GM21786 (cell line): Measurements from ENCODE around the gene FAM98C.

ENCODE experiments used
- ATAC-seq: cut with Tn5 transposase; IDR thresholded peaks from one replicate; pipeline ENCODE4 v1.9.1; 2021; ENCODE audit not compliant: unreplicated experiment

Gene FAM98C

DNA sequence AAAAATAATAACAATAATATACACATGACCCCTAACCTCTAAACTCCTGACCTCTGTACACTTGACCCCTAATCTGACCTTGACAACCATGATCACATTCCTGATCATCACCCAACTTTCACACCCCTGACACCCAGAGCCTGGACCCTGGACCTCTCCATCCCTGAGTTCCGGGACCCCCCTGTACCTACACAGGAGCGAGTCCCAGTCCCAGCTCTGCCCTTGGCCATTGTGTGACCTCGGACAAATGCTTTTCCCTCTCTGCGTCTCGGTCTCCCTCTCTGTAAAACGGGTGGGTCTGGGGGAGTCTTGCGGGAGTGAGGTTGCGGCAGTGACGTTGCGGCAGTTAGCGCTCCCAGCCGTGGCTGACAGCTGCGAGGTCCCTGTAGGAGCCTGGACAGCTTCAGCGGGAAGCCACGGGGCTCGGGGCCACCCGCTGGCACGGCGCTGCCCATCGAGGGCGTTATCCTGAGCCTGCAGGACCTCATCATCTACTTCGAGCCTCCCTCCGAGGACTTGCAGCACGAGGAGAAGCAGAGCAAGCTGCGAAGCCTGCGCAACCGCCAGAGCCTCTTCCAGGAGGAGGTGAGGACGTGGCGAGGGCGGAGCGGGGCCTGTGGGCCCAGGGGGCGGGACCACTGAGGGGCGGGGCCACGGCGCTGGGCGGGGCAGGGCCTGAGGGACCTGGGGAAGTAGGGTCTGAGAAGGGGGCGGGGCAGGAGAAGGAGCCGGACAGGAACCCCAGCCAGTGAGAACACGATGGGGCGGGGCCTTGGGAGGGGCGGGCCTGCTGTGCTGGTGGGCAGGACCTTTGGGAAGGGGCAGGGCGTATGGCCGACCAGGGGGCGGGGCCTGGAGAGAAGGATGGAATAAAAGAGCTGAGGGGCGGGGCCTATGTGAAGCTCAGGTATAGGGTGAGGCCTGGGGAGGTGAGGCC is 49.8 kb downstream of the FAM98C start:
- no peak for ATAC-seq

DNA sequence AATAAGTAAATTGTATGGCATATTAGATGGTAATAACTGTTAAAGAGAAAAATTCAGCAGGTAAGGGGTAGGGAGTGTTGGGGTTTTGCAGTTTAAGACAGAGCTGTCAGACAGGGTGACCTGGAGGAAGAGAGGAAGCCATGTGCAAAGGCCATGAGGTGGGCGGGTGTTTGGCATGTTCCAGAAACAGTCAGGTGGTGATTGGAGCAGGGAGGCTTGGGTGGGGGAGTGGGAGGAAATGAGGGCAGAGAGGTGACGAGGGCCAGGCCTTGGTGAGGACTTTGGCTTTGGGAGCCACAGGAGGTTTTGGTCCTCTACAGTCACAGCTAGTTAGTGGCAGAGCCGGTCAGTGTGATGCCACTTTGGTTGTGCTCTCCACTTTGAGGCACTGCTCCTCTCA is 50.7 kb downstream of the FAM98C start:
- no peak for ATAC-seq

DNA sequence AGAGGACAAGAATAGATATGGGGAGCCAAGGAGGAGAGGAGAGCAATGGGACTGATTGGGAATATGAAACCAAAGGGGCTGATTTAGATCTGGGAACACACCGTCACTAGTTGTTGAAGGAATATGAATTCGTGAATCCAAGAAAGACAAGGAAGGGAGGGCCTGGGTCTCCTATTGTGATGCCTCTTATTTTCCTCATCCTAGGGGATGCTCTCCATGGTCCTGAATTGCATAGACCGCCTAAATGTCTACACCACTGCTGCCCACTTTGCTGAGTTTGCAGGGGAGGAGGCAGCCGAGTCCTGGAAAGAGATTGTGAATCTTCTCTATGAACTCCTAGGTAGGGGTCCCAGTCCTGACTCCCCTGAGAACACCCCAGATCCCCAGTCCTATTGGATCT is 52.1 kb downstream of the FAM98C start:
- ATAC-seq, result no peak

DNA sequence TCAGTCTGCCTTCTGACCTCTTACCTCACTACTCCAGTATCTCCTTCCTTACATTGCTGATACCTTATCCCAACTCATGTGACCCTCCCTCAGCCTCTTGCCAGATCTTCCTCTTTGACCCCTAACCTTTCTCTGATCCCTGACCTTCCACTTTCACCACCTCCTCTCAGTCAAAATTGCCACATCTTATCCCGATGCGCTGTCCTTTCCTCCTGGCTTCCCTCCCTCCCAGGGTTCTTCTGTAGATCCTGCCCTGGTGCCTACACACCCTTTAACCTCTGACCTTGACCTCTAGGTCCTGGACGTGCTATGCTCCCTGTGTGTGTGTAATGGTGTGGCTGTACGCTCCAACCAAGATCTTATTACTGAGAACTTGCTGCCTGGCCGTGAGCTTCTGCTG is 54.3 kb downstream of the FAM98C start:
- ATAC-seq, result no peak

DNA sequence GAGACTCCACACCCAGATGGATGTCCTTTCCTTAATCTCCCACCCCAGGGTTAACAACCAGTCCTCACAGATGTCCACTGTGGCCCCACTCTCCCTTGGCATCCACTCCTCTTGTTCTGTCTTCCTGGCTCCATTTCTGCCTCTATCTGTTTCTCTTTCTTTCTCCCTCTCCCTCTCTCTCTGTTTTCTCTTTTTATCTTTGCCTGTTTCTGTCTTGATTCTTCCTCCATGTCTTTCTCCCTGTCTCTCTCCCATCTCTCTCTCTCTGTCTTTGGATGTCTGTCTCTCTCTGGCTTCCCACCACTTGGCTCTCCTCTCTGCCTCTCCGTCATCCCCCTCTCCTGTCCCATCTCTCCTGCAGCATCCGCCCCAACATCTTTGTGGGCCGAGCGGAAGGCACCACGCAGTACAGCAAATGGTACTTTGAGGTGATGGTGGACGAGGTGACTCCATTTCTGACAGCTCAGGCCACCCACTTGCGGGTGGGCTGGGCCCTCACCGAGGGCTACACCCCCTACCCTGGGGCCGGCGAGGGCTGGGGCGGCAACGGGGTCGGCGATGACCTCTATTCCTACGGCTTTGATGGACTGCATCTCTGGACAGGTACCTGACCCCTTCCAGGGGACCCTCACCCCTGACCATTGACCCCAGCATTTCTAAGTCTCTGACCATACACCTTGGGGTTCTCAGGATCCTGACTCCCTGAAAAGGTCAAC is 55.0 kb downstream of the FAM98C start:
- no peak for ATAC-seq
